HepG2 (cell line): Measurements from ENCODE around the gene DCUN1D4. TPM values are rescaled to one million over a fixed set of nuclear protein-coding genes. Genes with fewer than 3 reads are reported as not detected.
A peak's percentile ranks its signal among the peaks of the same experiment; 100 is the strongest.

Experiments used
- GATAD1 ChIP-seq: IDR thresholded peaks from 2 replicates; pipeline ENCODE4 v1.6.1; 2016; ENCODE audit warnings: missing genetic modification reagents, missing compliant biosample characterization
- GTF2F1 ChIP-seq: fragments of 150-350 bp; IDR thresholded peaks from 2 replicates; pipeline ENCODE4 v1.6.1; 2014; ENCODE audit warnings: low read length
- KAT7 ChIP-seq: IDR thresholded peaks from 2 replicates; pipeline ENCODE4 v1.6.1; 2018; ENCODE audit warnings: borderline replicate concordance, missing compliant biosample characterization
- POLR2A ChIP-seq, 2 experiments: IDR thresholded peaks; 2 replicates each; pipeline ENCODE4 v1.6.1; 2011; ENCODE audit warnings: low read depth in 2 of 2, low read length in 2 of 2, mild to moderate bottlenecking in 1 of 2, moderate library complexity in 1 of 2; ENCODE audit not compliant: insufficient read depth in 1 of 2
- PTBP1 ChIP-seq: fragments of 200-400 bp; formaldehyde crosslinking; IDR thresholded peaks from 2 replicates; pipeline ENCODE4 v1.6.1; 2018; ENCODE audit warnings: low read length, low read depth; ENCODE audit not compliant: poor library complexity, severe bottlenecking
- TCF12 ChIP-seq, 2 experiments: fragments of 450-650 bp in 1 of 2; sonication (generic) in 1 of 2; formaldehyde crosslinking in 1 of 2; IDR thresholded peaks; 2 replicates each; pipeline versions ENCODE4 v1.6.1 to v1.8.0; 2017 to 2022; ENCODE audit warnings: antibody characterized with exemption in 1 of 2, mild to moderate bottlenecking in 1 of 2, missing genetic modification reagents in 1 of 2, moderate library complexity in 1 of 2
- TOPORS ChIP-seq: sonication (generic); formaldehyde crosslinking; IDR thresholded peaks from 2 replicates; pipeline ENCODE4 v1.8.0; 2023; ENCODE audit warnings: mild to moderate bottlenecking, missing genetic modification reagents
- U2AF2 ChIP-seq: fragments of 200-400 bp; formaldehyde crosslinking; IDR thresholded peaks from 2 replicates; pipeline ENCODE4 v1.6.1; 2017; ENCODE audit warnings: low read depth, mild to moderate bottlenecking, low read length
- ZNF10 ChIP-seq: sonication (generic); formaldehyde crosslinking; IDR thresholded peaks from 2 replicates; pipeline ENCODE4 v1.4.0; 2020; ENCODE audit warnings: mild to moderate bottlenecking, low read depth, missing genetic modification reagents, borderline replicate concordance
- ZNF121 ChIP-seq: sonication (generic); formaldehyde crosslinking; IDR thresholded peaks from 2 replicates; pipeline ENCODE4 v1.5.0; 2020; ENCODE audit warnings: mild to moderate bottlenecking, missing genetic modification reagents
- ZNF205 ChIP-seq: IDR thresholded peaks from 2 replicates; pipeline ENCODE4 v1.6.1; 2018; ENCODE audit warnings: missing biosample characterization, missing genetic modification reagents
- ZNF280B ChIP-seq: sonication (generic); formaldehyde crosslinking; IDR thresholded peaks from 2 replicates; pipeline ENCODE4 v1.5.0; 2020; ENCODE audit warnings: missing genetic modification reagents, mild to moderate bottlenecking, borderline replicate concordance
- ZNF7 ChIP-seq: IDR thresholded peaks from 2 replicates; pipeline ENCODE4 v1.6.1; 2016; ENCODE audit warnings: missing biosample characterization, missing genetic modification reagents
- ZNF850 ChIP-seq: sonication (generic); formaldehyde crosslinking; conservative IDR thresholded peaks from 2 replicates; pipeline ENCODE4 v1.9.0; 2021; ENCODE audit warnings: mild to moderate bottlenecking, missing genetic modification reagents
- polyA plus RNA-seq, 8 experiments: library from polyadenylated mRNA; depleted of rRNA in 3 of 8; stranded (reverse) in 7 of 8; unstranded in 1 of 8; fragments of >200 nt; fragmentation: Illumina TruSeq in 4 of 8; extraction: Trizol in 4 of 8; gene quantifications; 2 replicates each; pipeline versions ENCODE4 v1.2.1 to v1.2.3, GENCODE V29; 2011 to 2016; ENCODE audit warnings: low read depth in 4 of 8, missing spikeins in 1 of 8, mixed read lengths in 1 of 8; ENCODE audit not compliant: insufficient read depth in 1 of 8
- total RNA-seq, 5 experiments: library from RNA; depleted of rRNA; stranded (reverse); fragments of >200 nt; fragmentation: Illumina TruSeq; extraction: Trizol; gene quantifications; 2 replicates each; pipeline ENCODE4 v1.2.3, GENCODE V29; 2016; ENCODE audit warnings: low read depth in 1 of 5
- TF ChIP-seq, protein P1 (sequence below): sonication (generic); formaldehyde crosslinking; IDR thresholded peaks from 2 replicates; pipeline ENCODE4 v1.4.0; 2020; ENCODE audit warnings: missing genetic modification reagents, borderline replicate concordance
- TF ChIP-seq, protein P2 (sequence below): sonication (generic); formaldehyde crosslinking; IDR thresholded peaks from 2 replicates; pipeline ENCODE4 v1.9.0; 2021; ENCODE audit warnings: missing genetic modification reagents, mild to moderate bottlenecking, borderline replicate concordance
- TF ChIP-seq, protein P3 (sequence below): sonication (generic); formaldehyde crosslinking; IDR thresholded peaks from 2 replicates; pipeline ENCODE4 v1.4.0; 2020; ENCODE audit warnings: mild to moderate bottlenecking, missing genetic modification reagents
- TF ChIP-seq, protein P4 (sequence below): sonication (generic); formaldehyde crosslinking; IDR thresholded peaks from 2 replicates; pipeline ENCODE4 v1.4.0; 2020; ENCODE audit warnings: missing genetic modification reagents

DCUN1D4 gene
- total and polyA plus RNA-seq, 2 of the 13 experiments (the other 11 are each of a cell fraction or from before 2014, with no cell fraction given) = 27.9 to 44.4 TPM

DNA sequence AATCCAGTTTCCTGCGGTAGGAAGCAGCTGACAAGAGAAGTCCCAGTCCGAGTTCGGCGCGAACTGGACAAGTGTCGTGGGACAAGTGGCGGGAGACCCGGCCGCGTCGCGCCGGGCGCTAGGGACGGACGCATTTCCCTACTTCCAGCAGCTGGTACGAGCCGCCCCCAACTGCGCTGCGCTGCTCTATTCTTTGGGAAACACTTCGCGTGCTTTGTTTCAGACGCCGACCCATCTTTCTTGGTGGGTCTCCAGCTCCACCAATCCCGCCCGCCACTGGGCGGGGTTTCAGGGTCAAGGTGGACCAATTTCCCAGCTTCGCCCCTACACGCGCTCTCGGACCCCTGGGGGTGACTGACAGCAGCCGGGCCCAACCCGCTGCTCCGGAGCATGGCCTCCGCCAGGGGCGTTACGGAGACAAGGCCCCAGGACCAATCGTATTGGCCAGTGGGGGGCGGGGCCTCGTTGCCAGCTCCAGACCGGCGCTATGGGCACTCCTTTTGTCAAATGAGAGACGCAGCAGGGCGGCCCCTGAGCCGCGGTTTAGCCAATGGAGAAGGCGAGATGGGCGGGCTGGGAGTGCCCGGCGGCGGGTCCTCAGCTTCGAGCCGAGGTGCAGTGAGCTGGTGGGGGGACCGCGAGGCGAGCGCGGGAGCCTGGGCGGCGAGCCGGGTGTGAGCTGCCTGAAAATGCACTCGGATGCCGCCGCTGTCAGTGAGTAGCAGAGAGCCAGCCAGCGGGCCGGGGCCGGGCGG lies at the start of gene DCUN1D4 (continued):
- TF ChIP-seq, protein P1, sequence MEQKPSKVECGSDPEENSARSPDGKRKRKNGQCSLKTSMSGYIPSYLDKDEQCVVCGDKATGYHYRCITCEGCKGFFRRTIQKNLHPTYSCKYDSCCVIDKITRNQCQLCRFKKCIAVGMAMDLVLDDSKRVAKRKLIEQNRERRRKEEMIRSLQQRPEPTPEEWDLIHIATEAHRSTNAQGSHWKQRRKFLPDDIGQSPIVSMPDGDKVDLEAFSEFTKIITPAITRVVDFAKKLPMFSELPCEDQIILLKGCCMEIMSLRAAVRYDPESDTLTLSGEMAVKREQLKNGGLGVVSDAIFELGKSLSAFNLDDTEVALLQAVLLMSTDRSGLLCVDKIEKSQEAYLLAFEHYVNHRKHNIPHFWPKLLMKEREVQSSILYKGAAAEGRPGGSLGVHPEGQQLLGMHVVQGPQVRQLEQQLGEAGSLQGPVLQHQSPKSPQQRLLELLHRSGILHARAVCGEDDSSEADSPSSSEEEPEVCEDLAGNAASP (CRISPR knock-in tag) = no peak
- TF ChIP-seq POLR2A (IDR thresholded peaks at IDR 0.05; ENCODE audit: insufficient read depth in 1 of 2, low read depth in 2 of 2, low read length in 2 of 2) = peak in 1 of 2 experiments; percentile 71; a peak in 3 of 4 replicates
- peak; percentile 23 for TF ChIP-seq PTBP1
- no peak for TF ChIP-seq ZNF850
- TF ChIP-seq ZNF7 (CRISPR knock-in tag) = no peak
- peak; percentile 55; the same call in 1 of the 2 replicates for TF ChIP-seq ZNF121 (CRISPR knock-in tag)
- TF ChIP-seq, protein P2, sequence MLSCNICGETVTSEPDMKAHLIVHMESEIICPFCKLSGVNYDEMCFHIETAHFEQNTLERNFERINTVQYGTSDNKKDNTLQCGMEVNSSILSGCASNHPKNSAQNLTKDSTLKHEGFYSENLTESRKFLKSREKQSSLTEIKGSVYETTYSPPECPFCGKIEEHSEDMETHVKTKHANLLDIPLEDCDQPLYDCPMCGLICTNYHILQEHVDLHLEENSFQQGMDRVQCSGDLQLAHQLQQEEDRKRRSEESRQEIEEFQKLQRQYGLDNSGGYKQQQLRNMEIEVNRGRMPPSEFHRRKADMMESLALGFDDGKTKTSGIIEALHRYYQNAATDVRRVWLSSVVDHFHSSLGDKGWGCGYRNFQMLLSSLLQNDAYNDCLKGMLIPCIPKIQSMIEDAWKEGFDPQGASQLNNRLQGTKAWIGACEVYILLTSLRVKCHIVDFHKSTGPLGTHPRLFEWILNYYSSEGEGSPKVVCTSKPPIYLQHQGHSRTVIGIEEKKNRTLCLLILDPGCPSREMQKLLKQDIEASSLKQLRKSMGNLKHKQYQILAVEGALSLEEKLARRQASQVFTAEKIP = no peak
- TF ChIP-seq GTF2F1 = no peak
- no peak for TF ChIP-seq ZNF280B (CRISPR knock-in tag)
- TF ChIP-seq, protein P3, sequence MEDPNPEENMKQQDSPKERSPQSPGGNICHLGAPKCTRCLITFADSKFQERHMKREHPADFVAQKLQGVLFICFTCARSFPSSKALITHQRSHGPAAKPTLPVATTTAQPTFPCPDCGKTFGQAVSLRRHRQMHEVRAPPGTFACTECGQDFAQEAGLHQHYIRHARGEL = no peak
- peak; percentile 57; the same call in 1 of the 2 replicates for TF ChIP-seq GATAD1 (CRISPR knock-in tag)
- no peak for TF ChIP-seq ZNF205 (CRISPR knock-in tag)
- 0 out of 2 replicates have a peak, but pooled peaks have one; percentile 37 for TF ChIP-seq TOPORS (CRISPR knock-in tag)
- 0 out of 2 replicates have a peak, but pooled peaks have one; percentile 41 for TF ChIP-seq KAT7
- TF ChIP-seq ZNF10 (CRISPR knock-in tag) = no peak
- TF ChIP-seq, protein P4, sequence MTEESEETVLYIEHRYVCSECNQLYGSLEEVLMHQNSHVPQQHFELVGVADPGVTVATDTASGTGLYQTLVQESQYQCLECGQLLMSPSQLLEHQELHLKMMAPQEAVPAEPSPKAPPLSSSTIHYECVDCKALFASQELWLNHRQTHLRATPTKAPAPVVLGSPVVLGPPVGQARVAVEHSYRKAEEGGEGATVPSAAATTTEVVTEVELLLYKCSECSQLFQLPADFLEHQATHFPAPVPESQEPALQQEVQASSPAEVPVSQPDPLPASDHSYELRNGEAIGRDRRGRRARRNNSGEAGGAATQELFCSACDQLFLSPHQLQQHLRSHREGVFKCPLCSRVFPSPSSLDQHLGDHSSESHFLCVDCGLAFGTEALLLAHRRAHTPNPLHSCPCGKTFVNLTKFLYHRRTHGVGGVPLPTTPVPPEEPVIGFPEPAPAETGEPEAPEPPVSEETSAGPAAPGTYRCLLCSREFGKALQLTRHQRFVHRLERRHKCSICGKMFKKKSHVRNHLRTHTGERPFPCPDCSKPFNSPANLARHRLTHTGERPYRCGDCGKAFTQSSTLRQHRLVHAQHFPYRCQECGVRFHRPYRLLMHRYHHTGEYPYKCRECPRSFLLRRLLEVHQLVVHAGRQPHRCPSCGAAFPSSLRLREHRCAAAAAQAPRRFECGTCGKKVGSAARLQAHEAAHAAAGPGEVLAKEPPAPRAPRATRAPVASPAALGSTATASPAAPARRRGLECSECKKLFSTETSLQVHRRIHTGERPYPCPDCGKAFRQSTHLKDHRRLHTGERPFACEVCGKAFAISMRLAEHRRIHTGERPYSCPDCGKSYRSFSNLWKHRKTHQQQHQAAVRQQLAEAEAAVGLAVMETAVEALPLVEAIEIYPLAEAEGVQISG (CRISPR knock-in tag) = 0 out of 2 replicates have a peak, but pooled peaks have one; percentile 16
- no peak for TF ChIP-seq U2AF2
- no peak for TF ChIP-seq TCF12 (IDR thresholded peaks at IDR 0.05)
- no peak for TF ChIP-seq TCF12 (CRISPR knock-in tag; IDR thresholded peaks at IDR 0.05)
